Measurements from ENCODE around the gene PCLO. TPM values are rescaled to one million over a fixed set of nuclear protein-coding genes. Genes with fewer than 3 reads are reported as not detected.

PCLO gene
- total RNA-seq, 4 donors from 2014 or later, result 4.9 to 7.4 (median 6.1) TPM

- H3K27me3 ChIP-seq, result no peaks in the 10 kb centered on the region
- no peak overlapping the region for H3K27ac ChIP-seq
- no peaks in the 10 kb centered on the region for H3K36me3 ChIP-seq
- no peaks in the 10 kb centered on the region for H3K9me3 ChIP-seq
- no peak overlapping the region for H3K4me3 ChIP-seq
- WGBS, result 19% methylated on average over 1 of the region's 1 CpG
- no peak for DNase-seq (ENCODE audit: low spot score in 2 of 2)
- no peak for TF ChIP-seq CTCF (IDR thresholded peaks at IDR 0.05)
- no peak for TF ChIP-seq POLR2A (IDR thresholded peaks at IDR 0.05)
- no peak for TF ChIP-seq EP300 (IDR thresholded peaks at IDR 0.05)
- no peaks in the 10 kb centered on the region for H3K4me1 ChIP-seq
These were observed 157.3 kb downstream of the PCLO start for GRCh38 chr7:83005410-83005809.

- no peak for TF ChIP-seq CTCF (IDR thresholded peaks at IDR 0.05)
- no peak for TF ChIP-seq EP300 (IDR thresholded peaks at IDR 0.05)
- no peak for TF ChIP-seq POLR2A (IDR thresholded peaks at IDR 0.05)
- no peak for TF ChIP-seq POLR2AphosphoS5 (IDR thresholded peaks at IDR 0.05)
- Histone ChIP-seq H3K27me3 (no peaks in the 10 kb centered on the region), H3K4me3 (no peak overlapping the region), H3K36me3 (no peaks in the 10 kb centered on the region), H3K27ac (no peak overlapping the region), H3K4me1 (no peaks in the 10 kb centered on the region), H3K9me3 (no peaks in the 10 kb centered on the region)
- no peak for DNase-seq (ENCODE audit: low spot score in 2 of 2)
- 91% methylated on average over 3 of the region's 3 CpGs for WGBS
These were observed 161.2 kb downstream of the PCLO start for GRCh38 chr7:83001362-83002040.

GRCh38 chr7:82998436-82998835, 164.2 kb downstream of the PCLO start:
- H3K4me3 ChIP-seq, result no peak overlapping the region
- H3K27ac ChIP-seq, result no peak overlapping the region

GRCh38 chr7:82985144-82985802, 177.4 kb downstream of the PCLO start:
- Histone ChIP-seq H3K27ac (no peak overlapping the region), H3K4me3 (no peak overlapping the region), H3K36me3 (no peaks in the 10 kb centered on the region), H3K4me1 (no peaks in the 10 kb centered on the region), H3K27me3 (no peaks in the 10 kb centered on the region), H3K9me3 (no peaks in the 10 kb centered on the region)
- 34% methylated on average over 2 of the region's 2 CpGs for WGBS
- no peak for DNase-seq (ENCODE audit: low spot score in 2 of 2)
- TF ChIP-seq POLR2AphosphoS5 (IDR thresholded peaks at IDR 0.05) (no peak), CTCF (IDR thresholded peaks at IDR 0.05) (no peak), POLR2A (IDR thresholded peaks at IDR 0.05) (no peak), EP300 (IDR thresholded peaks at IDR 0.05) (no peak)

More at GRCh38 chr7:82998436-82998835, 164.2 kb downstream of the PCLO start:
- Histone ChIP-seq H3K9me3 (no peaks in the 10 kb centered on the region), H3K27me3 (no peaks in the 10 kb centered on the region), H3K4me1 (no peaks in the 10 kb centered on the region), H3K36me3 (no peaks in the 10 kb centered on the region)
- TF ChIP-seq POLR2AphosphoS5 (IDR thresholded peaks at IDR 0.05), result no peak
- TF ChIP-seq POLR2A (IDR thresholded peaks at IDR 0.05), result no peak
- no peak for TF ChIP-seq CTCF (IDR thresholded peaks at IDR 0.05)
- no peak for TF ChIP-seq EP300 (IDR thresholded peaks at IDR 0.05)
- no peak for DNase-seq (ENCODE audit: low spot score in 2 of 2)

- Histone ChIP-seq H3K9me3 (no peaks in the 10 kb centered on the region), H3K27me3 (no peaks in the 10 kb centered on the region), H3K4me3 (no peak overlapping the region), H3K36me3 (no peaks in the 10 kb centered on the region), H3K4me1 (no peaks in the 10 kb centered on the region), H3K27ac (no peak overlapping the region)
- DNase-seq (ENCODE audit: low spot score in 2 of 2), result no peak
- TF ChIP-seq CTCF (IDR thresholded peaks at IDR 0.05) (no peak), EP300 (IDR thresholded peaks at IDR 0.05) (no peak), POLR2A (IDR thresholded peaks at IDR 0.05) (no peak), POLR2AphosphoS5 (IDR thresholded peaks at IDR 0.05) (no peak)
- 33% methylated on average over 4 of the region's 4 CpGs for WGBS
These were observed 182.4 kb downstream of the PCLO start for GRCh38 chr7:82980130-82980788.
